Neural progenitor cell (in vitro differentiated cells): Measurements from ENCODE around the gene NFATC1.

ENCODE experiments used
- EZH2 ChIP-seq: fragments of 200-600 bp; sonication (generic); IDR thresholded peaks from 2 replicates; pipeline ENCODE4 v1.6.1; 2017; ENCODE audit warnings: antibody characterized with exemption, mild to moderate bottlenecking, moderate library complexity
- EZH2phosphoT487 ChIP-seq: fragments of 200-600 bp; sonication (generic); IDR thresholded peaks from 2 replicates; pipeline ENCODE4 v1.6.1; 2017; ENCODE audit warnings: antibody characterized with exemption
- TF ChIP-seq, protein P1 (sequence below): fragments of 200-600 bp; sonication (generic); IDR thresholded peaks from 2 replicates; pipeline ENCODE4 v1.5.1; 2017; ENCODE audit warnings: antibody characterized with exemption, mild to moderate bottlenecking

DNA sequence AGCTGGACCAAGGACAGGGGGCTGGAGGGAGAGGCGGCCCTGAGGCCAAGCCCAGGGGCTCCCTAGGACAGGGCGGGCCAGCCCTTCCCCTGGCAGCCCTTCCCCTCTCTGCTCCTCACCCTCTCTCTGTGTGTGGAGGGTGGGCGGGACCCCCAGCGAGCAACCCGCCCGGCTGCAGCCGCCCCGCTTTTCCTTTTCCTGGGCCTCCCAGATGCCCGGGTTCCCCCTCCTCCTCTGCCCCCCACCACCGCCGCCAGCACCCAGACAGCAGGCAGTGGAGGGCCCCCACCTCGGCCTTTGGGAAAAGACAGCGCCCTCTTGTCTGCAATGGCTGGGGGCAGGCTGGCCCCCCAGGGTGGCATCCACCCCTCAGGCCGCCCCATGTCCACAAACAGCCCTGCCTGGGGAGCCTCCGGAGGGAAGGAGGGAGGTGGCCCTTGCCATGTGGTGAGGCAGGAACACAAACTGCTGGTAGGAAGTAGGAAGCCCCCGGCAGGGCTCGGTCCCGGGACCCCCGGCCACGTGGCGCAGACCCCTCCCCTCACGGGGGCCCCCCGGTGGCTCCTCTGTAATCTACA, 148.7 kb downstream of the NFATC1 start:
- TF ChIP-seq, protein P1, sequence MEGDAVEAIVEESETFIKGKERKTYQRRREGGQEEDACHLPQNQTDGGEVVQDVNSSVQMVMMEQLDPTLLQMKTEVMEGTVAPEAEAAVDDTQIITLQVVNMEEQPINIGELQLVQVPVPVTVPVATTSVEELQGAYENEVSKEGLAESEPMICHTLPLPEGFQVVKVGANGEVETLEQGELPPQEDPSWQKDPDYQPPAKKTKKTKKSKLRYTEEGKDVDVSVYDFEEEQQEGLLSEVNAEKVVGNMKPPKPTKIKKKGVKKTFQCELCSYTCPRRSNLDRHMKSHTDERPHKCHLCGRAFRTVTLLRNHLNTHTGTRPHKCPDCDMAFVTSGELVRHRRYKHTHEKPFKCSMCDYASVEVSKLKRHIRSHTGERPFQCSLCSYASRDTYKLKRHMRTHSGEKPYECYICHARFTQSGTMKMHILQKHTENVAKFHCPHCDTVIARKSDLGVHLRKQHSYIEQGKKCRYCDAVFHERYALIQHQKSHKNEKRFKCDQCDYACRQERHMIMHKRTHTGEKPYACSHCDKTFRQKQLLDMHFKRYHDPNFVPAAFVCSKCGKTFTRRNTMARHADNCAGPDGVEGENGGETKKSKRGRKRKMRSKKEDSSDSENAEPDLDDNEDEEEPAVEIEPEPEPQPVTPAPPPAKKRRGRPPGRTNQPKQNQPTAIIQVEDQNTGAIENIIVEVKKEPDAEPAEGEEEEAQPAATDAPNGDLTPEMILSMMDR: no peak
- no peak for TF ChIP-seq EZH2
- no peak for TF ChIP-seq EZH2phosphoT487
